Gastroesophageal sphincter (tissue), 3 donors: ENCODE measurements around the gene ZNF182.
"Not testable (repeated sequence)": the region's sequence is repeated elsewhere in the genome, so short reads cannot be mapped to it uniquely, and the experiment has no call there.

Source experiments
- CTCF ChIP-seq, 4 experiments: fragments of 200-600 bp in 2 of 4; fragments of 450-650 bp in 2 of 4; sonication (generic) in 1 of 4; IDR thresholded peaks; one replicate each; pipeline ENCODE4 v1.5.1; 2017 to 2019; ENCODE audit warnings: antibody characterized with exemption in 4 of 4, mild to moderate bottlenecking in 2 of 4, moderate library complexity in 2 of 4
- EP300 ChIP-seq: sonication (generic); formaldehyde crosslinking; IDR thresholded peaks from one replicate; pipeline ENCODE4 v1.6.1; 2017; ENCODE audit warnings: antibody characterized with exemption, mild to moderate bottlenecking
- POLR2A ChIP-seq, 2 donors: fragments of 450-650 bp; IDR thresholded peaks; one replicate each; pipeline ENCODE4 v1.6.1; 2017; ENCODE audit warnings: antibody characterized with exemption in 2 of 2, mild to moderate bottlenecking in 2 of 2, moderate library complexity in 1 of 2
- POLR2AphosphoS5 ChIP-seq: sonication (generic); formaldehyde crosslinking; IDR thresholded peaks from one replicate; pipeline ENCODE4 v1.6.1; 2017; ENCODE audit warnings: antibody characterized with exemption

DNA sequence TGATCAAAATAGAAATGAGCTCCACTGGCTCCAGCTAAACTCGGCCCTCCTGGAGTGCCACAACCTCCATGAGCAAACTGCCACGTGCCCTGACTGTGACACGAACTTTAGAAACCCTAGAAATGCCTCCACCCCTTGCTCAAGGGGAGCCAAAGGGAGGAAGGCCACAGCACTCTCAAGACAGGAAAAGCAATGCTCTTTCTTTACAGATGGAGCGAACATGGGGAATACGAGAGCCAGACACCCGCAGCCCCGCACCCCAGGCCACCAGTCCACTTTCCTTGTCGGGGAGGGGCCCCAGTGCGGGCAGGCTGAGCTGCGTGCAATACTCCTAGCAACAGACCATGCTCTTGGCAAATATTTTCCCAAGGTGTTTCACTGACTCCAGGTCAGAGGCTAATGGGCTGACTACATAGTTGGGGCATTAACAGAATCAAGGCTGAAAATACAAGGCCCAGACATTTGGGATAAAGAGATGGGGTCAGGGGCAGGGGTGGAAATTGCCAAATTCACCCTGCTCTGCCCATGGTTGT lies 26.9 kb upstream of the ZNF182 start:
- not testable (repeated sequence) for TF ChIP-seq POLR2AphosphoS5; POLR2A (IDR thresholded peaks at IDR 0.05); CTCF (IDR thresholded peaks at IDR 0.05); EP300
